Measurements from ENCODE around the gene COPG2.
A peak's percentile ranks its signal among the peaks of the same experiment; 100 is the strongest.

Gene COPG2

DNA sequence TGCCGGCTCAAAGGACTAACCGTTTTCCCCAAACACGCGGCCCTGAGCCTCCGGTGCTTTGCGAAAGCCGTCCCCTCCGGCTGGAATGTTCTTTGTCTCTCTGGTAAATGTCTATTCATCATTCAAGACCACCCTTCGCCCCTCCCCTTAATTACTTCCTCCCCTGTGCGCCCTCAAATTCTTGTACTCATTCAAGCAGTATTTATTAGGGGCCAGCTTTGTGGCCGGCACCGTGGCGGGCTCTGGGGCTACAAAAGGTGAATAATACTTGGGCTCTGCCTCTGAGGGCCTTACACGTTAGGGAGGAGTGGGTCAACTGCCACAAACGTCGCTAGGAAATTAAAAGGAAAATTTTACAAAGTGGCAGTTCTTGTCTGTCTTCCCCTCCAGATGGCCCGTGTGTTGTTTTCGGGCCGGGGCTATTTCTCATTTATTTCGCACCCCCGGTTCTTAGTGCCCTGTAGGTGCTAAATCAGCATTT is 178.2 kb downstream of the COPG2 start:
- Mint-ChIP-seq H3K27ac (no peak overlapping the region), H3K9me3 (no peaks in the 10 kb centered on the region), H3K36me3 (ENCODE audit: low read depth) (peaks cover 5% of the 10 kb centered on the region), H3K27me3 (peaks cover 44% of the 10 kb centered on the region), H3K4me3 (peak overlapping the region; percentile 64), H3K4me1 (peaks cover 31% of the 10 kb centered on the region)
- ATAC-seq (no peak), DNase-seq (no peak)

DNA sequence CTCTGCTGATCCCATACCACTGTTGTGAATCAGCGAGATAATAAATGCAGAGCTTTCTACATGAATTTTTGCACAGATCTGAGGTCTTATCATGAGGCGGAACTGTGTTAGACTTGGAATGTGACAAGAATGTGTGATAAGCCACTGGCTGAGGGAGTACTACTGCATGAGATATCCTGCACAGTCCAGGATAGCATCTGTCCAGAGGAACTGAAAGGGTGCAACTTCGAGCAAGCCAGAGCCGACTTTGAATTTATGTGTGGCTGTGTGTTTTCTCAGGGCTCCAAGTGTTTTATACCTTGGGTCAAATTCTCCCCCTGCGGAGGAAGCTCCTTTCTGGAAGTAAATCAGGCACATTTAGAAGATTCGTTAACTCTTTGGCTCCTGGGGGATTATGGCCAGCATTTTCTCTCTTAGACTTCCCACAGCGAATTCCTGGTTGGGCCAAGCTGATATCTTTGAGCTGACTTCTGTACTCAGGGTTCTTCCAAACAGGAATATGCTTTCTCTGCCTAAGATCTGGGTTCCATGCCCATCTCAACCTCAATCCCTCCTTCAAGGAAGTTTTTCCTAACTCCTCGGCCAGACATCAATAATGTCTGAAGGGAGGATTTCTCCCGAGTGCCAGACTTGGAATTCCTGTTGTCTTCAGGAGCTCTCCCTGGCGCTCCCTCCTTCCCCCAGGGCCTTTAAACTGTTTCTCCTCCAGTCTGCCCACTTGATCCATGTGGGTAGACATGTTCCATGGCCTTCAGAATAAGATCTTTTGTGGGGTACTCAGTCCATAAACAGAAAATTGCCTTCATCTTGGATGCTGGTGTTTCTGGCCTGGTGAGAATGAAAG is 179.2 kb downstream of the COPG2 start:
- no peak for ATAC-seq
- H3K9me3 Mint-ChIP-seq = no peaks in the 10 kb centered on the region
- H3K36me3 Mint-ChIP-seq (ENCODE audit: low read depth) = peaks cover 5% of the 10 kb centered on the region
- no peak overlapping the region for H3K4me3 Mint-ChIP-seq
- DNase-seq = no peak
- peaks cover 39% of the 10 kb centered on the region for H3K4me1 Mint-ChIP-seq
- peaks cover 52% of the 10 kb centered on the region for H3K27me3 Mint-ChIP-seq
- no peak overlapping the region for H3K27ac Mint-ChIP-seq

DNA sequence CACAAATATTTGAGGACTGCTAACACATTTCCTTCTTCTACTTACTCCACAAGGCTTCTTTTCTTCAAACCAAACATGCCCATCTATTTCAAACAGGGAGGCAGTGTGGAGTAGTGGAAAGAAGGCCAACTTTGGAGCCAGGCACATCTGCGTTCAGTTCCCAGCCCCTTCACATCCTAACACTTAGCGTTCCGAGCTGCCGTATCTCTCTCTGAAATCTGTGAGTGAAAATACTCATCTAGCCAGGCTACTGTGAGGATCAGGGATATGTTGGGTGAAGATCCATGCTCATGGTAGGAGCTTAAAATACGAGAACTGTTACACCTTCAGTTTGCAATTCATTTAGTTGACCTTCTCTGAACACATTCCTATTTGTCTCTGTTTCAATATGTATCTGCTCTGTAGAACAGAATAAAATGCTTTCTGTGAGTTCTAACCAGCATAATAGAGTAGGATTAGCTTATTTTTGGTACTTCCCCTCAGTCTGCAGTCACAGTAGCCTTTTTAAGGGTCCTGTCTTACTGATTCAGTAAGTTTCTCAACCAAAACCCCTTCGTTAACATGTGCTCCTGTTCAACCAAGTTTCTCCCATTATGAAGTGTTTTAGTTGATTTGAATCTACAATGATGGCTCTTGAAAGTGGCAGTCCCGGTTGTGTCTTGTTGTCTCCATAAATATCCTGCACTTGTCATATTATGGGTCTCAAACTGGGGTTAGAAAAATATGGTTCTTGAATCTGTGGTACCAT is 180.0 kb downstream of the COPG2 start:
- Mint-ChIP-seq H3K4me3 (no peak overlapping the region), H3K4me1 (peaks cover 39% of the 10 kb centered on the region), H3K27ac (no peak overlapping the region), H3K36me3 (ENCODE audit: low read depth) (peaks cover 5% of the 10 kb centered on the region), H3K9me3 (no peaks in the 10 kb centered on the region), H3K27me3 (peaks cover 49% of the 10 kb centered on the region)
- ATAC-seq (no peak), DNase-seq (no peak)

DNA sequence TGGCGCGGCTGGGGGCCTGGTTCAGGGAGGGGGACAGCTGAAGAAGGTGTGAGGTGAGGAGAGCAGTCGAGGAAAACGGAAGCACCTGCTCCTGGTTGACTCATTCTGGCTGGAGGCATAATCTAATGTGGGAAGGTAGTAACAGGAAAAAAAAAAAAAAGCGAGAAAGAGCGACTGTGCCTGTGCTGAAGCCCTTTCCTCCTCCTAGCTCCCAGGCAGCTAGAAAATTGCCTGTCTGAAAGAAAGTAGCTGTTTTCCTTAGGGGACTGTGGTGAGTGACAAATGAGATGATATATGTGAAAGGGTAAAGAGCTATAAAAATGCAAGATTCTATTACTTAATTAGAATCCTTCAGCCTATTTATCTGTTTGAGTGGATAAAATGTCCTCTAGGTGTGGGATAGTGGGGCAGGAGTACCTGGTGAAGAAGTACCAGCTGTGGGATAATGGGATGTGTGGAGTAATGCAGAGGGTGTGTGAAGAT is 181.6 kb downstream of the COPG2 start:
- H3K9me3 Mint-ChIP-seq = no peaks in the 10 kb centered on the region
- H3K27me3 Mint-ChIP-seq = peaks cover 49% of the 10 kb centered on the region
- H3K36me3 Mint-ChIP-seq (ENCODE audit: low read depth) = no peaks in the 10 kb centered on the region
- DNase-seq (no peak), ATAC-seq (no peak)
- peak overlapping the region; percentile 6 for H3K27ac Mint-ChIP-seq
- H3K4me1 Mint-ChIP-seq = peaks cover 32% of the 10 kb centered on the region
- peak overlapping the region; percentile 76 for H3K4me3 Mint-ChIP-seq

DNA sequence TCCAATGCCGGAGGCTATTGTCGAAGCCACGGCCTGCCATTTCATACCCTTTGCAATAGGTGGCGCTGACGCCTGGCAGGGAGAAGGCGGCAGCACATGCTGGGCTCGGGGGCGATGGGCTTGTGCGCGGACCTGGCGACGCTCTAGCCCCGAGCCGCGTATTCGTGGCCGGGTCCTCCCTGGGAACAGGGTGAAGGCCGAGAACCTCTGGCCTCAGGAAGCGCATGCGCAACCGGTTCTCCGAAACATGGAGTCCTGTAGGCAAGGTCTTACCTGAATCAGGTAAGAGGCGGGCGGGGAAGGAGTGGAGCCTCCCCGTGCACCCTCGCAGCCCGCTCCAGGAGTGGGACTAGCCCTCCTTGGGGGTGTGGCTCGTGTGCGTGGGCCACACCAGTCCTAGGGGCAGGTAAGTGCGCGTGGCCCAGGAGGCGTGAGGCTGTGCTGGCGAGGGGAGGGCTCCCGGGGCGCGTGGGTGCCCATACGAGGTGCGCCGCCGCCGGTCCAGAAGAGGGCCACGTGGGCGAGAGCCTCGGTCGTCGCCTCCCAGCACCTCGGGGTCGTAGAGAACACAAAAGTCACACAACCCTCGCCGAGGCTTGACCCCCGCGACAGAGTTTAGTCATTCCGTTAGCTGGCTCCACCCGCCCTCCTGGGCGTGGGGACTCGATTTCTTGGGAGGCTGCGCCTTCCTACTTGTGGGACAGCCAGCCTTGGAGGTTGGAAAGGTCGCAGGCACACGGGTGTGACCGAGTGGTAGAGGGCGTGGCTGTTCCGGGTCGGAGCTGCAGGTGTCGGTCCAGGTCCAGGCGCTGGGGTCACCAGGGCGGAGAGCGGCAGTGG is 182.2 kb downstream of the COPG2 start:
- ATAC-seq = peak; percentile 81
- peak overlapping the region; percentile 76 for H3K4me3 Mint-ChIP-seq
- H3K27ac Mint-ChIP-seq = peak overlapping the region; percentile 65
- H3K27me3 Mint-ChIP-seq = peaks cover 49% of the 10 kb centered on the region
- DNase-seq = peak; percentile 59
- H3K4me1 Mint-ChIP-seq = peaks cover 30% of the 10 kb centered on the region
- no peaks in the 10 kb centered on the region for H3K36me3 Mint-ChIP-seq (ENCODE audit: low read depth)
- H3K9me3 Mint-ChIP-seq = no peaks in the 10 kb centered on the region

DNA sequence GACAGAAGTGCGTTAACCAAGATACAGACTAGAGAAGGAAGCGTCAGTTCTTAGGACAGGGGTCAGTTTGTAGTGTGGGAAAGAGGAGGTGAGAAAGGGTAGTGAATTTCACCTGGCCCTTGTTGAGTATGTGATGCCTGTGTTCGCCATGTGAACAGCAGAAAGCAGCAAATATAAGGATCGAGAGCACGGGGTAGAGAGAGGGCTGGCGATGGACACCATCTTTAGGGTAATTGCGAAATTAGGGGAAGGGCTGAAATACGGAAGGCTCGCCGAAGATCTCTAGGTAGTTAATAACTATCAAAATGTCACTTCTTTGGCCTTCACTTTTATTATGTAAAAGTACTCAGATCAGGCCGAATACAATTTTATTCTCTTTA is 182.8 kb downstream of the COPG2 start:
- Mint-ChIP-seq H3K4me3 (peak overlapping the region; percentile 76), H3K4me1 (peaks cover 25% of the 10 kb centered on the region), H3K27me3 (peaks cover 45% of the 10 kb centered on the region), H3K36me3 (ENCODE audit: low read depth) (no peaks in the 10 kb centered on the region), H3K27ac (peak overlapping the region; percentile 26), H3K9me3 (no peaks in the 10 kb centered on the region)
- ATAC-seq (no peak), DNase-seq (no peak)

DNA sequence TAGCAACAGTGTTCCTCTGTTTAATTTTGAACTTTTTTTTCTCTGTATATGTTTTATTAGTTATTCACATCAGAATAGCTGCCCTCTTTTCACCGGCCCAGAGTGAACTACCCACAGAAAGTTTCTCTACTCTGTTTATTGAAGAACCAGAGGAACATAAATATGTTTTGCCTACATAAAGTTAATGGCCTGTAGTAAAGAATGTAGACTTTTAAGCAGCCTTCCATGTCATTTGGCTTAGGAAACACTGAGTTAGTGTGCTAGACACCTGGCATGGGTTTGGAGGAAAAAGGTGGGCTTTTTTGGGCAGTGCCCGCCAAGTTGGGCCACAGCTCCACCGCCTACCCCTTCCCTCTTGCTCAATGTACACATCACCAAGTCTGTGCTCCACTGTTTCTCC is 185.5 kb downstream of the COPG2 start:
- Mint-ChIP-seq H3K27ac (no peak overlapping the region), H3K4me3 (no peak overlapping the region), H3K4me1 (peaks cover 24% of the 10 kb centered on the region), H3K27me3 (peaks cover 38% of the 10 kb centered on the region), H3K36me3 (ENCODE audit: low read depth) (no peaks in the 10 kb centered on the region), H3K9me3 (no peaks in the 10 kb centered on the region)
- ATAC-seq (no peak), DNase-seq (no peak)

DNA sequence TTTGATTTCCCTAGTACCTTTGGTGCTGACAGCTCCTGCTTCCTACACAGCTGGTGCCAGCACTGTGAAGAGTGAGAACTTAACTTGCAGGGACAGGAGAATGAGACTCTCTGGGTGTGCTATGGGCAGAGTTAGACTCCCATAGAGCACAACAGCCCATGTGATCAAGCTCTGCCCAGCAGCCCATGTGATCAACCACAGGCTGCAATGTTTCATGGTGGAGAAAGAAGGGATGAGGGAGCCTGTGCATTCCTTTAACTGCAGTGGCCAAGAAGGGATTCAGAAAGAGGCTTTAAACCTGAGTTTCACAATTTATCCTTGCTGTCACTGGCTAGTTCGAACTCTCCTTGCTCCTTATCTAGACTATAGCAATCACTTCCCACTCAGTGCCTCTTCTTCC is 186.7 kb downstream of the COPG2 start:
- Mint-ChIP-seq H3K27ac (no peak overlapping the region), H3K36me3 (ENCODE audit: low read depth) (no peaks in the 10 kb centered on the region), H3K9me3 (no peaks in the 10 kb centered on the region), H3K4me1 (peaks cover 22% of the 10 kb centered on the region), H3K4me3 (no peak overlapping the region), H3K27me3 (peaks cover 31% of the 10 kb centered on the region)
- DNase-seq (no peak), ATAC-seq (no peak)

DNA sequence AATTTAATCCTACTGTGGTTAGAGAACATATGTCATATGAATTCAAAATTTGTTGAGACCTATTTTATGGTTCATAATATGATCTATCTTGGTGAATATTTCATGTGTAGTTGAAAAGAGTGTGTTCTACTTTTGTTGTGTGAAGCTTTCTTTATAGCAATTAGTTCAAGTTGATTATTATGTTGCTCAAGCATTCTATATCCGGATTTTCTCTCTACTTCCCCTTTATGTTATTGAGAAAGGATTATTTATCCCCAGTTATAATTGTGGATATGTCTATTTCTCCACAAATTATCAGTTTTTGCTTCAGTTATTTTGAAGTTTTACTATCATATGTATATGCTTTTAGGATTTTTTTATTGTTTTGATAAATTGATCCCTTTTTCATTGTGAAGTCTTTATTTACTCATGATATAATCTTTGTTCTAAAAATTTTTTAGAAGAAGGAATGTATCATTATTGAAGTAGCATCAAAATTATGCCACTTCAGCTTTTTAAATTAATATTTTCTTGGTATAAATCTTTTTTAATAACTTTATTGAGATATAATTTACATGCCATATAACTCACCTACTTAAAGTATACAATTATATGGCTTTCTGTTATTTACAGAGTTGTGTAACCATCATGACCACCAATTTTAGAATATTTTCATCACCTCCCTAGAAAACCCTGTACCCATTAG is 188.7 kb downstream of the COPG2 start:
- Mint-ChIP-seq H3K27me3 (peaks cover 24% of the 10 kb centered on the region), H3K27ac (no peak overlapping the region), H3K4me3 (no peak overlapping the region), H3K9me3 (no peaks in the 10 kb centered on the region), H3K4me1 (peaks cover 3% of the 10 kb centered on the region), H3K36me3 (ENCODE audit: low read depth) (no peaks in the 10 kb centered on the region)
- no peak for ATAC-seq
- DNase-seq = no peak

DNA sequence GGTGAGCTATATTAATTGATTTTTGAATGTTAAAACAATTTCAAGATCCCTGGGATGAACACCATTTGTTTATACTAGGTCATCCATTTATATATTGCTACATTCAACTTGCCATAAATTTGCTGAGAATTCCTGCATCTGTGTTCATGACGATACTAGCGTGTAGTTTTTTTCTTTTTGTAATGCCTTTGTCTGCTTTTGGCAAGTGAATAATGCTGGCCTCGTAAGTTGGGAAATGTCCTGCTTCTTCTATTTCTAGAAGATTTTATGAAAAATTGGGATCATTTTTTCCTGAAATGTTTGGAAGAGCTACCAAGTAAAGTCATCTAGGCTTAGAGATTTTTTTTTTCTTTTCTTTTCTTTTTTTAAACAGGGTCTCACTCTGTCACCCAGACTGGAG is 189.6 kb downstream of the COPG2 start:
- Mint-ChIP-seq H3K4me3 (no peak overlapping the region), H3K27ac (no peak overlapping the region), H3K27me3 (peaks cover 19% of the 10 kb centered on the region), H3K36me3 (ENCODE audit: low read depth) (no peaks in the 10 kb centered on the region), H3K9me3 (no peaks in the 10 kb centered on the region), H3K4me1 (no peaks in the 10 kb centered on the region)
- no peak for ATAC-seq
- DNase-seq = no peak

DNA sequence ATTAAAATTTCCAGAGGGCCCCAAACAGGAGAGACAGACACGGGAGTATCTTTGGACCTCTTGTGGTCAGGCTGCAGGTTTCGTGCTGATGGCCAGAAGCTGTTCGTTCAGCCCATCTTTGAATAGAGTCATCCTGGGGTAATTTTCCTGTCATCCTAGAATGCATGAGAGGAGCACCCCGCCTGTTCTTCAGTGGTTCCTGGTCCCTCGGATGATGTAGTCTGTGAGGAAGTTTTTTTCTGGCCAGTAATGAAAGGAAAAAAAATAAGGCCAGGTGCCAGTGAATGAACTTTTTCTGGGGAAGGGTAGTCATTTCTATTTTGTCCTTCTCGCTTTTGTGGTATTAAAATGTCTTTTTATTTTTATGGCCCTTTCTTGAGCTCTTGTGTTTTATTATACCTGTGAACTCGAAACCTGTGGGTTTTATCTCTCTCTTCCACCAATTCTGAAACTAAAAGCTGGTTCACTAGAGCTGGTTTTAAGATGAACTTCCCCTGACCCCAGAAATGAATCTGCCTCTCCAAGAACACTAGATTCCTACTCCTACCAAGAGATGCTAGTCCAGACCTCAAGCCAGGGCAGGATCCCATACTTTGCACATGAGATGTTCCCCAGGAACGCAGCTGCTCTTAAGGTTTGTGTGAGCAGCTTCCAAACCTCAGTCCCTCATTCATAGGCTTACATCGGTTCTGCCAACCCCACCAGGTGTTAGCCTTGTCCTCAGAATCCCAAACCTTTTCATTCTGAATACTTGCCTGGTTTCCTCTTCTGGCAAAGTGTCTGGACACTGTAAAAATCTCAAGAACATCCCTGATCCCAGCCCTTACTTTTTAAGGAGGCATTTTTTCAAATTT is 192.0 kb downstream of the COPG2 start:
- ATAC-seq (no peak), DNase-seq (no peak)
- H3K4me1 Mint-ChIP-seq = peaks cover 3% of the 10 kb centered on the region
- H3K36me3 Mint-ChIP-seq (ENCODE audit: low read depth) = no peaks in the 10 kb centered on the region
- H3K27ac Mint-ChIP-seq = no peak overlapping the region
- H3K27me3 Mint-ChIP-seq = peaks cover 2% of the 10 kb centered on the region
- no peaks in the 10 kb centered on the region for H3K9me3 Mint-ChIP-seq
- no peak overlapping the region for H3K4me3 Mint-ChIP-seq

DNA sequence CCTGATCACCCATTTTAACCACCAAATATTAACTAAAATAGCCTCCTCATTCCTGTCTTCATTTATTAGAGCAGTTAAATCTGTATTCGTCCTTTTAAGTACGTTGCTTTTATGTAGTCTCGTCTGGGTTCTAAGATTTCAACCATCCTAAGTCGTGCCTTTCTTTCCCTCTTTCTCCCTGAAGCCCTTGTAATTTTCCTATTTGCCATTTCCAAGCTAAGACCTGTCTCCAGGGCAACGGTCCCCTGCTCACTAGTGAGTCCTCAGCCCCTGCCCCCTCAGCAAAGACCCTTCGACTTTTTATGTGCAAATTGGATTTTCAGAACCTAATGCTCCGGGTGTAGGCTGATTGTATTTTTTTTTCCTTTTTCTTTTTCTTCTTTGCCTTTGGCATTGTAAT is 192.8 kb downstream of the COPG2 start:
- peaks cover 3% of the 10 kb centered on the region for H3K4me1 Mint-ChIP-seq
- no peaks in the 10 kb centered on the region for H3K36me3 Mint-ChIP-seq (ENCODE audit: low read depth)
- DNase-seq (no peak), ATAC-seq (no peak)
- peaks cover 2% of the 10 kb centered on the region for H3K27me3 Mint-ChIP-seq
- H3K4me3 Mint-ChIP-seq = no peak overlapping the region
- H3K27ac Mint-ChIP-seq = no peak overlapping the region
- H3K9me3 Mint-ChIP-seq = no peaks in the 10 kb centered on the region

DNA sequence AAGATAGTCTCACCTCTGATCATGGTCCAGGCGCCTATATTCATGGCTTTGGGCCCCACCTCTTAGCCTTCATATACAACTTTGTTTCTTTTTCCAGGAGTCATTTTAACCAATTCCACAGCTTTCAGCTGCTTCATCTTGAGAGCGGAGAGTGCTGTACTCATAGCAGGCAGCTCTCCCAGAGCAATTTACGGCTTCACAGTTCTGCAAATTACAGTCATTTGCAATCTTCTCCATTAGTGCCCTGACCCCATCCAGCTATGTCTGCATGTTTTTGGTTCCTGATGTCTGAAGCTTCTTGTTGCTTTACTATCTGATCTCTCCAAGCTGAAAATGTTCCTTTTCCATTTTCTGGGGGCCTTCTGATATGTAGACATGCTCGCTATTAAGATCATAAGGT is 194.7 kb downstream of the COPG2 start:
- no peak for DNase-seq
- no peak overlapping the region for H3K4me3 Mint-ChIP-seq
- no peak overlapping the region for H3K27ac Mint-ChIP-seq
- no peak for ATAC-seq
- no peaks in the 10 kb centered on the region for H3K27me3 Mint-ChIP-seq
- H3K9me3 Mint-ChIP-seq = no peaks in the 10 kb centered on the region
- peaks cover 3% of the 10 kb centered on the region for H3K4me1 Mint-ChIP-seq
- no peaks in the 10 kb centered on the region for H3K36me3 Mint-ChIP-seq (ENCODE audit: low read depth)
